Measurements from ENCODE around the gene OSGIN1.

The OSGIN1 gene

DNA sequence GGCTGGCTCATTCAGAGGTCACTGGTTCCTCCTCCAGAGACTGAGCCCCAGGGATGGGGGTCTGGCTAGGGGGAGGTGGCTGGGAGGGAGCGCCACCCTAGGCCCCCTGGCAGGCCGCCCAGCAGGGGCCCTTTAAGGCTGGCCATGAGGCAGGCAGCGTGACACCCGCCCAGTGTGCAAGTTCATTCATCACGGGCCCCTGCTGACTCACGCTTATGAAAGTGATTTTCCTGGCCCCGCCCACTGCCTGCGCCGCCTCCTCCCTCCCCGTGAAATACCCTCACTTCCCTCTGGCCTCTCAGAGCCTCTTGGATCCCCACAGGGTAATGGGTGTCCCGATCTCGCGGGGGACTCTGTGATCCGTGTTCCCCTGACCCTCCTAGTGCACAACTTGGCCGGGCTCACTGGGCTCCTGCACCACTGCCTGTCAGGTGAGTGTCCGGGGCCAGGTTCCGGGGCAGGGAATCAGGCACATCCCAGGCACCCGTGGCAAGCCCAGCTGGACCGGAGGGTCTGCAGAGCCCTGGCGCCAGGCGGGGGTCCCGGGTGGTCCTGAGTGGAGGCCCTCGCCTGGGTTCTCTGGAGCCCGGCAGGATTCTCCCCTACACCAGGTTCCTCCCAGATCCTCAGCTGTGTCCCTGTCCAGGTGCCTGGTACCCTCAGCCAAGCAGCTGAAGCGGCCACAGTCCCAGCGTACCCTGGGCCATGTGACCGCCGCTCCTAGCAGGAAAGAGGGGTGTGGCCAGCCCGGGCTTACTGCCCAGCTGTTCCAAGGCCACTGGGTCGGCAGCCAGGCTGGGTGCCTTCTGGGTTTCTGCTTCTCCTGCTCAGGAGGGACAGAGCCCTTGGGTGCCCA, at the start of gene OSGIN1:
OSGIN1 (plus strand) TSS at position 301 of the 856 bp plus-strand sequence. CDS start 4,432 bp downstream, outside the sequence.
- in situ Hi-C loops (cut with MboI; ENCODE audit: low pct_unique_long_range_greater_than_20kb, low sequenced_read_pairs, unreplicated experiment) = loop anchor here (25.0 kb wide), 1 partner anchor 109 kb away; no protein-coding TSS in a partner anchor
- DNase-seq (ENCODE audit: low spot score) = peak; percentile 86
- TF ChIP-seq, protein P1, sequence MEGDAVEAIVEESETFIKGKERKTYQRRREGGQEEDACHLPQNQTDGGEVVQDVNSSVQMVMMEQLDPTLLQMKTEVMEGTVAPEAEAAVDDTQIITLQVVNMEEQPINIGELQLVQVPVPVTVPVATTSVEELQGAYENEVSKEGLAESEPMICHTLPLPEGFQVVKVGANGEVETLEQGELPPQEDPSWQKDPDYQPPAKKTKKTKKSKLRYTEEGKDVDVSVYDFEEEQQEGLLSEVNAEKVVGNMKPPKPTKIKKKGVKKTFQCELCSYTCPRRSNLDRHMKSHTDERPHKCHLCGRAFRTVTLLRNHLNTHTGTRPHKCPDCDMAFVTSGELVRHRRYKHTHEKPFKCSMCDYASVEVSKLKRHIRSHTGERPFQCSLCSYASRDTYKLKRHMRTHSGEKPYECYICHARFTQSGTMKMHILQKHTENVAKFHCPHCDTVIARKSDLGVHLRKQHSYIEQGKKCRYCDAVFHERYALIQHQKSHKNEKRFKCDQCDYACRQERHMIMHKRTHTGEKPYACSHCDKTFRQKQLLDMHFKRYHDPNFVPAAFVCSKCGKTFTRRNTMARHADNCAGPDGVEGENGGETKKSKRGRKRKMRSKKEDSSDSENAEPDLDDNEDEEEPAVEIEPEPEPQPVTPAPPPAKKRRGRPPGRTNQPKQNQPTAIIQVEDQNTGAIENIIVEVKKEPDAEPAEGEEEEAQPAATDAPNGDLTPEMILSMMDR (IDR thresholded peaks at IDR 0.05; ENCODE audit: extremely low read depth, insufficient read depth, missing control alignments) = no peak

GRCh38 chr16:83903751-83904150, 49.3 kb upstream of the OSGIN1 start:
- no peak for DNase-seq (ENCODE audit: low spot score)
- TF ChIP-seq, protein P1 (IDR thresholded peaks at IDR 0.05; ENCODE audit: extremely low read depth, insufficient read depth, missing control alignments) = no peak
- in situ Hi-C loops (cut with MboI; ENCODE audit: low pct_unique_long_range_greater_than_20kb, low sequenced_read_pairs, unreplicated experiment) = no loop called here

- DNase-seq (ENCODE audit: low spot score) = no peak
- TF ChIP-seq, protein P1 (IDR thresholded peaks at IDR 0.05; ENCODE audit: extremely low read depth, insufficient read depth, missing control alignments) = no peak
- in situ Hi-C loops (cut with MboI; ENCODE audit: low pct_unique_long_range_greater_than_20kb, low sequenced_read_pairs, unreplicated experiment) = no loop called here
Observed at GRCh38 chr16:83906683-83907082, 46.4 kb upstream of the OSGIN1 start.

DNA sequence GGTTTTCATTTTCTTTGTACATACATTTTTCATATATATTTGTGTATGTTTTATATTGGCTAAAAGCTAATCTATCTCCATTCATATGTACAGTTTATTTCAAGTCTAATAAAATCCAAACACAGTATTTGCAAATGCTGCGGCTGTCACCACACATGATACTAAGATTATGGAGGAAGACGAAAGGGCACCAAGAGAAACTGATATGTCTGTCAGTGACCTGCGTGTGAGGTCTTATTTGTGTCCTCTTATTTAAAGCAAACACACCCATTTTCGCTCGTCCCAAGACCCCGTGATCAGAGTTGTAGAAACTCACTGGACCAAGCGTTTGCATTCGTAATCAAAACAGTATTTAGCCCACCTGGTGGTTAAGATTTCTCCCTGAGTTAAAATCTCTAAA, 45.9 kb upstream of the OSGIN1 start:
- TF ChIP-seq, protein P1 (IDR thresholded peaks at IDR 0.05; ENCODE audit: extremely low read depth, insufficient read depth, missing control alignments) = no peak
- in situ Hi-C loops (cut with MboI; ENCODE audit: low pct_unique_long_range_greater_than_20kb, low sequenced_read_pairs, unreplicated experiment) = no loop called here
- DNase-seq (ENCODE audit: low spot score) = no peak

DNA sequence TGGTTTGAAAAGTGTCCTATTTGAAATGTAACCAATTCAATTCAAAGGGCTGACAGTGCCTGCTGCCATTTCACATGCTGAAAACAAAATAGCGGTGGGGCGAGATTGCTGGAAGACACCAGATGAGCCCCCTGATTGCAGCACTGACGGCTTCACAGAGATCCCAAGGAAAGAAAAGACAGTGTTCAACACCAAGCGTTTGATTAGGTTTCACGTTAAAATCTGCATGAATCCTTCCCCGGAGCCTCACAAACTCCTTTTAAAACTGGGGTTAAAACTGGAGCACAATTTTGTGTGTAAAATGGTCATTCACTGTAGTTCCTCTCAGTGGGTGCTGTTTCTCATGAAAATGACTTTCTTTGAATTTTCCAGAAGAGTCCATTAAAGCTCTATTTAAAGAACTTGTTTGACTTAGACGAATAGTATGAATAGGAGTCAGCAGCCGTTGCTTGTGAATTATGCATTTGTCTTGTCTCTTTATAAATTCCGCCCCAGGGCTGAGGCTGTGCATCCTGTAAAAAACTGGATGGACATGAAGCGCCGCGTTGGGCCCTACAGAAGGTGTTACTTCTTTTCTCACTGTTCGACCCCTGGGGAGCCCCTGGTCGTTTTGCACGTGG, 45.3 kb upstream of the OSGIN1 start:
- no peak for DNase-seq (ENCODE audit: low spot score)
- TF ChIP-seq, protein P1 (IDR thresholded peaks at IDR 0.05; ENCODE audit: extremely low read depth, insufficient read depth, missing control alignments) = no peak

DNA sequence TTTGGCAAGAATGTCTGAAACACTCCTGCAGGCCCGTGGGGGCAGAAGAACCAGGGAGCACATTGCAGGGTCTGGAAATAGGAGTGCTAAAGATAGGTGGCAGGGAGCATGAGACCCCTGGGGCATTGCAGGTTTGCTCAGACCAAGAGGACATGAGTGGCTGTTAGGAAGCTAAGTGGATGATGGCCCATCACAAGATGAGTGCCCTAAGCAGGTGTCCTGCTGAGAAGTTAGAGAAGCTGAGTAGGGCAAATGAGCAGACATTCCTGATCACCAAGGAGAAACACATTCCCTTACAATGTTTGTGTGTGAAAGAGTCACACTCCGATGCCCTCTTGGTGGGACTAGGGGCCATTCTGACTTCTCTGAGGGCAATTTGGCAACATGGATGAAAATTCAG, 44.2 kb upstream of the OSGIN1 start:
- DNase-seq (ENCODE audit: low spot score) = no peak
- TF ChIP-seq, protein P1 (IDR thresholded peaks at IDR 0.05; ENCODE audit: extremely low read depth, insufficient read depth, missing control alignments) = no peak
- in situ Hi-C loops (cut with MboI; ENCODE audit: low pct_unique_long_range_greater_than_20kb, low sequenced_read_pairs, unreplicated experiment) = no loop called here

More for the DNA sequence above, 45.3 kb upstream of the OSGIN1 start:
- in situ Hi-C loops (cut with MboI; ENCODE audit: low pct_unique_long_range_greater_than_20kb, low sequenced_read_pairs, unreplicated experiment) = no loop called here

Measured in GM13977 (cell line).